Gastrocnemius medialis (tissue), 4 donors: ENCODE data around the gene HSPBAP1. TPM values are rescaled to one million over a fixed set of nuclear protein-coding genes. Genes with fewer than 3 reads are reported as not detected.
A peak's percentile ranks its signal among the peaks of the same experiment; 100 is the strongest.
"Not testable (repeated sequence)": the region's sequence is repeated elsewhere in the genome, so short reads cannot be mapped to it uniquely, and the experiment has no call there.

Source experiments
- ATAC-seq, 2 donors: fragments of 150-250 bp; one replicate each; pipeline ENCODE4 v1.9.1; 2016
- DNase-seq, 2 donors: peaks; one replicate each; pipeline ENCODE4 v3.0.0-alpha.2; 2019
- H3K27ac ChIP-seq, 4 donors: fragments of 200-600 bp; sonication (generic); 1 replicate in 1 of 4; 2 replicates in 3 of 4; pipeline ENCODE4 v1.5.1; 2016 to 2018; ENCODE audit warnings: mild to moderate bottlenecking in 2 of 4, moderate library complexity in 1 of 4
- H3K27me3 ChIP-seq, 3 donors: fragments of 200-600 bp; sonication (generic) in 2 of 3; 1 replicate in 1 of 3; 2 replicates in 2 of 3; pipeline versions ENCODE4 v1.5.1 to v1.6.0; 2016 to 2019; ENCODE audit warnings: mild to moderate bottlenecking in 1 of 3, moderate library complexity in 1 of 3
- H3K36me3 ChIP-seq, 2 donors: fragments of 200-600 bp; sonication (generic) in 1 of 2; one replicate each; pipeline ENCODE4 v1.5.1; 2017 to 2018
- H3K4me1 ChIP-seq, 2 donors: fragments of 200-600 bp; sonication (generic) in 1 of 2; one replicate each; pipeline ENCODE4 v1.5.1; 2016 to 2017; ENCODE audit warnings: mild to moderate bottlenecking in 2 of 2
- H3K4me3 ChIP-seq, 4 donors: fragments of 200-600 bp; sonication (generic) in 3 of 4; 1 replicate in 1 of 4; 2 replicates in 3 of 4; pipeline ENCODE4 v1.5.1; 2016 to 2019; ENCODE audit warnings: mild to moderate bottlenecking in 2 of 4
- H3K9me3 ChIP-seq, 3 donors: fragments of 200-600 bp; sonication (generic) in 2 of 3; 1 replicate in 1 of 3; 2 replicates in 2 of 3; pipeline ENCODE4 v1.5.1; 2016 to 2019
- CTCF ChIP-seq, 5 experiments: fragments of 450-650 bp in 3 of 5; fragments of 200-600 bp in 2 of 5; sonication (generic) in 2 of 5; IDR thresholded peaks in 4 of 5; conservative IDR thresholded peaks in 1 of 5; 1 replicate in 4 of 5; 2 replicates in 1 of 5; pipeline ENCODE4 v1.5.1; 2016 to 2019; ENCODE audit warnings: antibody characterized with exemption in 5 of 5, mild to moderate bottlenecking in 3 of 5, moderate library complexity in 3 of 5
- POLR2A ChIP-seq, 2 donors: fragments of 450-650 bp; IDR thresholded peaks; one replicate each; pipeline ENCODE4 v1.6.1; 2017; ENCODE audit warnings: antibody characterized with exemption in 2 of 2, mild to moderate bottlenecking in 2 of 2, moderate library complexity in 2 of 2
- in situ Hi-C, 4 donors: fragments of 200-750 bp; cut with MboI; loops; one replicate each; pipeline versions ENCODE4 v1.15.0 to v1.8.0; 2017; ENCODE audit warnings: low sequenced_read_pairs in 4 of 4
- intact Hi-C: fragments of 100-400 bp; cut with DNase I; formaldehyde crosslinking; loops from one replicate; pipeline ENCODE4 v1.15.1; 2023; ENCODE audit warnings: low total_unique reads
- total RNA-seq, 4 donors: library from RNA; depleted of rRNA; stranded (reverse); fragments of >200 nt; gene quantifications; one replicate each; pipeline versions ENCODE4 v1.1.0 to v1.2.3, GENCODE V29; 2016

HSPBAP1 gene
- total RNA-seq, 4 donors from 2014 or later = 14.5 to 30.7 (median 17.0) TPM

- DNase-seq (no peak), ATAC-seq (no peak)
- Histone ChIP-seq H3K27me3 (no peaks in the 10 kb centered on the region), H3K9me3 (no peaks in the 10 kb centered on the region), H3K27ac (no peak overlapping the region), H3K36me3 (peaks cover 4 to 16% of the 10 kb centered on the region in 2 donors), H3K4me3 (no peak overlapping the region), H3K4me1 (peaks cover 16 to 24% of the 10 kb centered on the region in 2 donors)
- TF ChIP-seq CTCF (IDR thresholded peaks at IDR 0.05 in 4 of 5, conservative IDR thresholded peaks at IDR 0.05 in 1 of 5) (no peak), POLR2A (IDR thresholded peaks at IDR 0.05) (no peak)
- intact Hi-C loops = loop anchor here (5.0 kb wide), 3 partner anchors 63 to 268 kb away; partner anchors contain the start of gene SEMA5B
- in situ Hi-C loops = no loop called here
Measured at GRCh38 chr3:122758877-122759560, 34.6 kb downstream of the HSPBAP1 start.

- Histone ChIP-seq H3K36me3 (peaks cover 4 to 48% of the 10 kb centered on the region in 2 donors), H3K9me3 (no peaks in the 10 kb centered on the region), H3K4me3 (no peak overlapping the region), H3K4me1 (peaks cover 7 to 14% of the 10 kb centered on the region in 2 donors), H3K27me3 (no peaks in the 10 kb centered on the region), H3K27ac (no peak overlapping the region)
- DNase-seq (no peak), ATAC-seq (no peak)
- TF ChIP-seq CTCF (IDR thresholded peaks at IDR 0.05 in 4 of 5, conservative IDR thresholded peaks at IDR 0.05 in 1 of 5) (no peak), POLR2A (IDR thresholded peaks at IDR 0.05) (no peak)
- in situ Hi-C loops = no loop called here
- intact Hi-C loops = loop anchor here (5.0 kb wide), 3 partner anchors 67 to 272 kb away; partner anchors contain the start of gene SEMA5B
Measured at GRCh38 chr3:122755491-122755890, 38.1 kb downstream of the HSPBAP1 start.

GRCh38 chr3:122754929-122755328 lies 38.7 kb downstream of the HSPBAP1 start:
- Histone ChIP-seq H3K9me3 (no peaks in the 10 kb centered on the region), H3K27me3 (no peaks in the 10 kb centered on the region), H3K27ac (no peak overlapping the region), H3K36me3 (peaks cover 4 to 50% of the 10 kb centered on the region in 2 donors), H3K4me3 (no peak overlapping the region), H3K4me1 (peaks cover 1 to 10% of the 10 kb centered on the region in 2 donors)
- ATAC-seq (peak; percentile 45 to 90), DNase-seq (no peak)
- TF ChIP-seq POLR2A (IDR thresholded peaks at IDR 0.05) (no peak), CTCF (IDR thresholded peaks at IDR 0.05 in 4 of 5, conservative IDR thresholded peaks at IDR 0.05 in 1 of 5) (peak; percentile 40 to 72 (median 57))
- intact Hi-C loops (loop anchor here (5.0 kb wide), 3 partner anchors 67 to 272 kb away; partner anchors contain the start of gene SEMA5B), in situ Hi-C loops (no loop called here)

GRCh38 chr3:122748347-122748746 lies 45.3 kb downstream of the HSPBAP1 start:
- in situ Hi-C loops (no loop called here), intact Hi-C loops (no loop called here)
- Histone ChIP-seq H3K36me3 (peaks cover 0 to 38% of the 10 kb centered on the region in 2 donors), H3K4me3 (no peak overlapping the region), H3K4me1 (no peaks in the 10 kb centered on the region), H3K27ac (no peak overlapping the region), H3K9me3 (no peaks in the 10 kb centered on the region), H3K27me3 (no peaks in the 10 kb centered on the region)
- no peak for ATAC-seq
- DNase-seq = no peak
- TF ChIP-seq CTCF (IDR thresholded peaks at IDR 0.05 in 4 of 5, conservative IDR thresholded peaks at IDR 0.05 in 1 of 5) = no peak
- no peak for TF ChIP-seq POLR2A (IDR thresholded peaks at IDR 0.05)

GRCh38 chr3:122747295-122747694 lies 46.3 kb downstream of the HSPBAP1 start:
- in situ Hi-C loops, DNase-seq, H3K4me3 ChIP-seq: not testable (repeated sequence)

More at GRCh38 chr3:122747295-122747694, 46.3 kb downstream of the HSPBAP1 start:
- H3K36me3 ChIP-seq = peaks cover 0 to 40% of the 10 kb centered on the region in 2 donors
- ATAC-seq, H3K27me3 ChIP-seq, H3K4me1 ChIP-seq, intact Hi-C loops, H3K27ac ChIP-seq, H3K9me3 ChIP-seq: not testable (repeated sequence)
